ENCODE results near the gene PAQR5.

Gene PAQR5

DNA sequence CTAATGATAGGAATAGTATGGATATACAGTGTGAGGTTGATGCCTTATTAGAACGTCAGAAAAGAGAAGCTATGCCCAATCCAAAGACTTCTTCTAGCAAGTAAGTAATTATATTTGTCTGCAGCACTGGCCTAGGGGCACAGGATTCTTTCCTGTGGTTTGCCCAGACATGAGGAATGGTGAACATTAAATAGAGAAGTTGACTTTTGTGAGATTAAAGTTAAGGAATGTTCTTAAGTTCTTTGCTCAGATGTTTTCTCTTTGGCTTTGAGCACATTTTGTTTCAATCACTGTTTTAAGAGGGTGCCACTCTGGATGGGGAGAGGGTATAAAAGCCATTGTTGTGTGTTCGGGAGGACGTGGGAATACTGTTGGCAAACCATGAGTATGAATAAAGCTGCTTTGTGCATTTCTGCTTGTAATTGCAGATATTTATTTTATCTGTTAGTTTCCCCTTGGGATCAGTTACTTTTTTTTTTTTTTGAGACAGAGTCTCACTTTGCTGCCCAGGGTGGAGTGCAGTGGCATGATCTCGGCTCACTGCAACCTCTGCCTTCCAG is 123.7 kb downstream of the PAQR5 start:
- H3K9me3 ChIP-seq (ENCODE audit: low read length): no peaks in the 10 kb centered on the region

DNA sequence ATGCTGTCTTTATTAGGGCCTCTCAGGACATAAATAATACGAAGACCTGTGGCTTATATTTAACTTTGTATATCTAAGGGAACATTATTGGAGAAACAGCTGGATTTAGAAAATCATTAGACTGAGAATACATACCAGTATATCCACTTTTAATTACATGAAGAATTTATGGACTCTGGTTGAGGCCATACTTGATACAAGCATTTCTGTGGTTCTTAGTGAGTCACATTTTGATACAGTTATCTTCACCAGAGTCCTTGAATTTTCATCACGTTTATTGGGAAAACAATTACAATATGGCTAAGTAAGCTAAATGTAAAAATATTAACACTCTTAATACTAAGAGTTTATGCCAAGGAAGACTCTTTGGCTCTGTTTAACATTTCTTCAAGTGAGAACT is 125.3 kb downstream of the PAQR5 start:
- Histone ChIP-seq H4K20me1 (ENCODE audit: insufficient read depth, low read length) (no peaks in the 10 kb centered on the region), H3K4me1 (ENCODE audit: insufficient read depth, low read length, severe bottlenecking) (no peaks in the 10 kb centered on the region), H3K79me2 (ENCODE audit: insufficient read depth, low read length) (no peaks in the 10 kb centered on the region), H3K4me3 (ENCODE audit: low read depth, low read length, poor library complexity, severe bottlenecking) (no peak overlapping the region), H2AFZ (ENCODE audit: low read length) (no peak overlapping the region), H3K36me3 (ENCODE audit: insufficient read depth, low read length) (peaks cover 89% of the 10 kb centered on the region), H3K9me2 (ENCODE audit: low read depth, low read length) (no peaks in the 10 kb centered on the region), H3F3A (ENCODE audit: insufficient read depth, low read length) (no peaks in the 10 kb centered on the region), H3K9ac (ENCODE audit: low read length) (no peak overlapping the region), H3K4me2 (ENCODE audit: low read length) (no peak overlapping the region), H3K9me3 (ENCODE audit: low read length) (no peaks in the 10 kb centered on the region), H3K27me3 (ENCODE audit: insufficient read depth, low read length) (no peaks in the 10 kb centered on the region), H3K27ac (ENCODE audit: low read depth, low read length, poor library complexity, severe bottlenecking) (no peak overlapping the region)
- no peak for TF ChIP-seq EZH2 (IDR thresholded peaks at IDR 0.05; ENCODE audit: borderline replicate concordance, low read length)
- TF ChIP-seq, protein P1, sequence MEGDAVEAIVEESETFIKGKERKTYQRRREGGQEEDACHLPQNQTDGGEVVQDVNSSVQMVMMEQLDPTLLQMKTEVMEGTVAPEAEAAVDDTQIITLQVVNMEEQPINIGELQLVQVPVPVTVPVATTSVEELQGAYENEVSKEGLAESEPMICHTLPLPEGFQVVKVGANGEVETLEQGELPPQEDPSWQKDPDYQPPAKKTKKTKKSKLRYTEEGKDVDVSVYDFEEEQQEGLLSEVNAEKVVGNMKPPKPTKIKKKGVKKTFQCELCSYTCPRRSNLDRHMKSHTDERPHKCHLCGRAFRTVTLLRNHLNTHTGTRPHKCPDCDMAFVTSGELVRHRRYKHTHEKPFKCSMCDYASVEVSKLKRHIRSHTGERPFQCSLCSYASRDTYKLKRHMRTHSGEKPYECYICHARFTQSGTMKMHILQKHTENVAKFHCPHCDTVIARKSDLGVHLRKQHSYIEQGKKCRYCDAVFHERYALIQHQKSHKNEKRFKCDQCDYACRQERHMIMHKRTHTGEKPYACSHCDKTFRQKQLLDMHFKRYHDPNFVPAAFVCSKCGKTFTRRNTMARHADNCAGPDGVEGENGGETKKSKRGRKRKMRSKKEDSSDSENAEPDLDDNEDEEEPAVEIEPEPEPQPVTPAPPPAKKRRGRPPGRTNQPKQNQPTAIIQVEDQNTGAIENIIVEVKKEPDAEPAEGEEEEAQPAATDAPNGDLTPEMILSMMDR (IDR thresholded peaks at IDR 0.05; ENCODE audit: low read length): no peak

More for the DNA sequence above, 123.7 kb downstream of the PAQR5 start:
- no peak overlapping the region for H3K4me2 ChIP-seq (ENCODE audit: low read length)
- H3K27ac ChIP-seq (ENCODE audit: low read depth, low read length, poor library complexity, severe bottlenecking): no peak overlapping the region
- no peak for TF ChIP-seq EZH2 (IDR thresholded peaks at IDR 0.05; ENCODE audit: borderline replicate concordance, low read length)
- TF ChIP-seq, protein P1 (IDR thresholded peaks at IDR 0.05; ENCODE audit: low read length): no peak
- H3K9me2 ChIP-seq (ENCODE audit: low read depth, low read length): no peaks in the 10 kb centered on the region
- H3F3A ChIP-seq (ENCODE audit: insufficient read depth, low read length): no peaks in the 10 kb centered on the region
- H3K36me3 ChIP-seq (ENCODE audit: insufficient read depth, low read length): peaks cover 95% of the 10 kb centered on the region
- H3K79me2 ChIP-seq (ENCODE audit: insufficient read depth, low read length): no peaks in the 10 kb centered on the region
- H3K4me1 ChIP-seq (ENCODE audit: insufficient read depth, low read length, severe bottlenecking): no peaks in the 10 kb centered on the region
- H2AFZ ChIP-seq (ENCODE audit: low read length): no peak overlapping the region
- no peak overlapping the region for H3K4me3 ChIP-seq (ENCODE audit: low read depth, low read length, poor library complexity, severe bottlenecking)
- H3K27me3 ChIP-seq (ENCODE audit: insufficient read depth, low read length): no peaks in the 10 kb centered on the region
- H4K20me1 ChIP-seq (ENCODE audit: insufficient read depth, low read length): no peaks in the 10 kb centered on the region
- H3K9ac ChIP-seq (ENCODE audit: low read length): no peak overlapping the region

DNA sequence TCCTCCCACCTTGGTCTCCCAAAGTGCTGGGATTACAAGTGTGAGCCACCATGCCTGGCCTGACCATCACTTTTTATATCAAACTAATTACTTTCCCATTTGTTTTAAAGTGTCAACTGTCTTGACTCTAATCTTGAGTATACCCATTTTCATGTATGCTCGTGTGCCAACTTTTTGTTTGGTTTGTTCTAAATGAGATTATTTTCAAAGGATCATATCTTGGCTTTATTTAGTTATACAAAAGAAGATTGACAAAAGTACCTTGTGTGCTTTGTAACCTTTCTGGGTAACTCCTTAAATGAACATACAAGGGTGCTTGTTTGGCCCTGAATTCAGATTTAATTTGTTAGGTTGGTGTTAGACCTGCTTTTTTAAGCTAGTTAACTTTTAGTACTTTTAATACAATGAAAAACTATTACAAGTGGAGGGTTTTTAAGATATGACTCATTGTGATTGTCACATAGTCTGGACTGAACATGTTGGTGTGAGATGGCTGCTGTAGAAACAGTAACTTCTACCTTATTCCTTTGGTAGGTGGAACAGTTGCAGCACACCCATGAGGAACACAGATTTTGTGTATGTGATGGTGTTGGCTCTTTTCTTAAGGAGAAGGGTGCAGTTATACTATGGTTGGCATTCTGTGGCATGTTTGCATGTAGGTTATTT is 126.2 kb downstream of the PAQR5 start:
- TF ChIP-seq, protein P1 (IDR thresholded peaks at IDR 0.05; ENCODE audit: low read length): no peak
- TF ChIP-seq EZH2 (IDR thresholded peaks at IDR 0.05; ENCODE audit: borderline replicate concordance, low read length): no peak
- H3K4me2 ChIP-seq (ENCODE audit: low read length): no peak overlapping the region
- H3K9me3 ChIP-seq (ENCODE audit: low read length): no peaks in the 10 kb centered on the region
- H3K79me2 ChIP-seq (ENCODE audit: insufficient read depth, low read length): no peaks in the 10 kb centered on the region
- no peak overlapping the region for H2AFZ ChIP-seq (ENCODE audit: low read length)
- H3K9ac ChIP-seq (ENCODE audit: low read length): no peak overlapping the region
- H3K9me2 ChIP-seq (ENCODE audit: low read depth, low read length): no peaks in the 10 kb centered on the region
- peaks cover 89% of the 10 kb centered on the region for H3K36me3 ChIP-seq (ENCODE audit: insufficient read depth, low read length)
- no peaks in the 10 kb centered on the region for H3F3A ChIP-seq (ENCODE audit: insufficient read depth, low read length)
- no peak overlapping the region for H3K27ac ChIP-seq (ENCODE audit: low read depth, low read length, poor library complexity, severe bottlenecking)
- no peaks in the 10 kb centered on the region for H3K27me3 ChIP-seq (ENCODE audit: insufficient read depth, low read length)
- no peaks in the 10 kb centered on the region for H3K4me1 ChIP-seq (ENCODE audit: insufficient read depth, low read length, severe bottlenecking)
- H4K20me1 ChIP-seq (ENCODE audit: insufficient read depth, low read length): no peaks in the 10 kb centered on the region
- H3K4me3 ChIP-seq (ENCODE audit: low read depth, low read length, poor library complexity, severe bottlenecking): no peak overlapping the region

Data from OCI-LY1 (cell line).